ENCODE data around the gene ADAT2.

The ADAT2 gene

GRCh38 chr6:143441010-143441409 lies 9.5 kb downstream of the ADAT2 start:
- DNase-seq = no peak

GRCh38 chr6:143432588-143432987 lies 17.9 kb downstream of the ADAT2 start:
- DNase-seq = no peak

- no peak for DNase-seq
Observed at GRCh38 chr6:143431226-143431625, 19.3 kb downstream of the ADAT2 start.

- DNase-seq = peak; percentile 29
Observed at GRCh38 chr6:143429970-143430369, 20.5 kb downstream of the ADAT2 start.

- DNase-seq = peak; percentile 24
Observed at GRCh38 chr6:143427109-143427817, 23.2 kb downstream of the ADAT2 start.

GRCh38 chr6:143426026-143426425 lies 24.5 kb downstream of the ADAT2 start:
- no peak for DNase-seq

- DNase-seq = no peak
Observed at GRCh38 chr6:143419526-143419925, 31.0 kb downstream of the ADAT2 start.

- DNase-seq = no peak
Observed at GRCh38 chr6:143414769-143415168, 35.7 kb downstream of the ADAT2 start.

GRCh38 chr6:143410859-143411270 lies 39.6 kb downstream of the ADAT2 start:
- no peak for DNase-seq

- DNase-seq = no peak
Observed at GRCh38 chr6:143408787-143409162, 41.7 kb downstream of the ADAT2 start.

- DNase-seq = no peak
Observed at GRCh38 chr6:143408151-143408786, 42.2 kb downstream of the ADAT2 start.

GRCh38 chr6:143406673-143407072 lies 43.8 kb downstream of the ADAT2 start:
- DNase-seq = no peak

- DNase-seq = no peak
Observed at GRCh38 chr6:143405373-143406154, 44.9 kb downstream of the ADAT2 start.

- DNase-seq = no peak
Observed at GRCh38 chr6:143402721-143403336, 47.7 kb downstream of the ADAT2 start.

- DNase-seq = no peak
Observed at GRCh38 chr6:143401636-143402370, 48.7 kb downstream of the ADAT2 start.

GRCh38 chr6:143401068-143401446 lies 49.4 kb downstream of the ADAT2 start:
- no peak for DNase-seq

- DNase-seq = peak; percentile 44
Observed at GRCh38 chr6:143400258-143401067, 50.0 kb downstream of the ADAT2 start.

GRCh38 chr6:143399775-143400174 lies 50.7 kb downstream of the ADAT2 start:
- DNase-seq = no peak

- DNase-seq = no peak
Observed at GRCh38 chr6:143399176-143399575, 51.3 kb downstream of the ADAT2 start.

GRCh38 chr6:143397227-143398222 lies 53.0 kb downstream of the ADAT2 start:
- DNase-seq = no peak

Measured in NCI-H1092 treated with DMSO at 0.1 percent for 48 hours (cell line).